Fibroblast of mammary gland (primary cell): ENCODE results near the gene UBAC2.

Experiments
- DNase-seq: peaks from one replicate; pipeline ENCODE4 v3.0.0-alpha.2; 2010; ENCODE audit warnings: low read depth
- H3K4me3 ChIP-seq: 2 replicates; pipeline ENCODE4 v1.5.1; 2011; ENCODE audit warnings: low read depth, mild to moderate bottlenecking, low read length, moderate library complexity; ENCODE audit not compliant: control insufficient read depth
- TF ChIP-seq, protein P1 (sequence below): conservative IDR thresholded peaks from 2 replicates; pipeline ENCODE4 v1.5.1; 2011; ENCODE audit warnings: low read depth, low read length, inconsistent platforms; ENCODE audit not compliant: control insufficient read depth, insufficient read depth

UBAC2 gene

DNA sequence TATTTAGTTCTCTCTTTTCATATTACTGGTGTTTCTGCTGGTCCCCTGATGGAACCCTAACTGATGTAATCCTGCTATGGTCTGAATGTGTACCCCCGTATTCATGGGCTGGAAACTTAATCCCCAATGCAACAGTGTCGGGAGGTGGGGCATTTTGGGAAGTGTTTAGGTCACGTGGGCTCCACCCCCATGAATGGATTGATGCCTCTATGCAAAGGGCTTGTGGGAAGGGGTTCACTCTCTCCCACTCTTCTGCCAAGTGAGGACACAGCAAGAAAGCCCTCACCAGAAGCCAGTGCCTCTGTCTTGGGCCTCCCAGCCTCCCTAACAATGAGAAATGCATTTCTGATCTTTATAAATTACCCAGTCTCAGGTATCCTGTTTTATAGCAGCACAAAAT is 21.2 kb upstream of the UBAC2 start:
- TF ChIP-seq, protein P1, sequence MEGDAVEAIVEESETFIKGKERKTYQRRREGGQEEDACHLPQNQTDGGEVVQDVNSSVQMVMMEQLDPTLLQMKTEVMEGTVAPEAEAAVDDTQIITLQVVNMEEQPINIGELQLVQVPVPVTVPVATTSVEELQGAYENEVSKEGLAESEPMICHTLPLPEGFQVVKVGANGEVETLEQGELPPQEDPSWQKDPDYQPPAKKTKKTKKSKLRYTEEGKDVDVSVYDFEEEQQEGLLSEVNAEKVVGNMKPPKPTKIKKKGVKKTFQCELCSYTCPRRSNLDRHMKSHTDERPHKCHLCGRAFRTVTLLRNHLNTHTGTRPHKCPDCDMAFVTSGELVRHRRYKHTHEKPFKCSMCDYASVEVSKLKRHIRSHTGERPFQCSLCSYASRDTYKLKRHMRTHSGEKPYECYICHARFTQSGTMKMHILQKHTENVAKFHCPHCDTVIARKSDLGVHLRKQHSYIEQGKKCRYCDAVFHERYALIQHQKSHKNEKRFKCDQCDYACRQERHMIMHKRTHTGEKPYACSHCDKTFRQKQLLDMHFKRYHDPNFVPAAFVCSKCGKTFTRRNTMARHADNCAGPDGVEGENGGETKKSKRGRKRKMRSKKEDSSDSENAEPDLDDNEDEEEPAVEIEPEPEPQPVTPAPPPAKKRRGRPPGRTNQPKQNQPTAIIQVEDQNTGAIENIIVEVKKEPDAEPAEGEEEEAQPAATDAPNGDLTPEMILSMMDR, result no peak
- no peak overlapping the region for H3K4me3 ChIP-seq
- DNase-seq, result no peak

DNA sequence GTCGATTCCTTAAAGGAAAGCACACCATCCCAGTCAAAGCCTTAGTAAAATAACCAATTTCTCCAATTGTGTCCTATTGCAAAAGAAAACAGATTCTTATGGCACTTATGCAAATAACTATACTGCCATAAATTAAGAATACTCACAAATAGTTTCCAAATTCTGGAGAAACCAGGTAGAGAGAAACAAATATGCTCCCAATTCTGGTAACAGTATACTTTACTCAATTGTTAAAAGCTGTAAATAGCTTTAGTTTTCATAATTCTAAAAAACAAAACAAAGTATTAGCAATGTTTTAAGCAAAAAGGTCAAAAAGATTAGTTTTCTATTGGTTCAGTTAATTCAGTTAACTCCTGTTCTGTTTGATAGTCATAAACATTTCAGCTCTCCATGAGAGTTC is 18.2 kb upstream of the UBAC2 start:
- no peak overlapping the region for H3K4me3 ChIP-seq
- DNase-seq, result no peak
- TF ChIP-seq, protein P1, result no peak

DNA sequence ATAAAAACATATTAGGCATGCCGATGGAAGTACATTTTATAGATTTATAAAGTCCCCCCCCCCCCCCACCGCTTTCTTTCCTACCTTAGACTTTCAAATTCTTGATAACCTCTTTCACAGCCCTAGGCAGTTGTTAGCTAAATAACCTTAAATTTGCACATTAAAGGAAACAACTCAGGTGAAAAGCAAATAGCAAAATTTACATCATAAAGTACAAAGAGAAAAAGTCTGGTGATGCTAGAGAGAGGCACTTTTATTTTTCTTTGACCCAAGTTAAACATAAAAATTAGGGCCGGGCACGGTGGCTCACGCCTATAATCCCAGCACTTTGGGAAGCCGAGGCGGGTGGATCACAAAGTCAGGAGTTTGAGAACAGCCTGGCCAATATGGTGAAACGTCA is 15.0 kb upstream of the UBAC2 start:
- no peak overlapping the region for H3K4me3 ChIP-seq
- TF ChIP-seq, protein P1, result no peak
- no peak for DNase-seq

DNA sequence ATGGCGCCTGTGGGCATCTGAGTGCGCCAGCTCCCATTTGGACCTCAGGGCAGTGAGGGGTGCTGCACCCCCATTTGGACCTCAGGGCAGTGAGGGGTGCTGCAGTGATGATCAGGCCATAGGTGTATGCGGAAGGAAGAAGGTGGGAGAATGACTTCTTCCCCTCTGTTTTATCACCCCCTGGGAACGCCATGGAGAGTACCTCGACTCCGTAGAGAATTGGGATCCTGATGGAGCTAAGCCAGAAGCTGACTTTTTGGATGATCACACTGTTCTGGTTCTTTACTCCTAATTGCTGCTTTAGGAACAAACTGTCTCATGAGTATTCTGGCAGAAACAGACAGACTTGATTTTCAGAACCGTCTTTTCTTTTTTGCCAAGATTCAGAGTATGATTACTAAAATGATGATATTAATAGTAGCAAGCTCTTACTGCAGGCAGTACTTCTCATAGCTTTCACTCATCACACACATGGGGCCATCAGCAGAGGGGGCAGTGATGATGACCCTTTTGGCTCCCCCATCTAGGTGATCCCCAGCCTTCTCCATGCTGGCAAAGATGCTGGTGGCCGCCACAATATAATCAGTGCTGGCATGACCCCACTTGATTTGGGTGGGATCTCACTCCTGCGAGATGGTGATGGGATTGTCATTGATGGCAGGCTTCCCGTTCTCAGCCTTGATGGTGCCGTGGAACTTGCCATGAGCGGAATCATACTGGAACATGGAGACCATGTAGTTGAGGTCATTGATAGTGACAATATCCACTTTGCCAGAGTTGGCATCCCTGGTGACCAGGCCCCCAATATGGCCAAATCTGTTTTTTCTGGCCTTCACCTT is 10.3 kb upstream of the UBAC2 start:
- no peak for DNase-seq
- H3K4me3 ChIP-seq, result no peak overlapping the region
- TF ChIP-seq, protein P1, result no peak

DNA sequence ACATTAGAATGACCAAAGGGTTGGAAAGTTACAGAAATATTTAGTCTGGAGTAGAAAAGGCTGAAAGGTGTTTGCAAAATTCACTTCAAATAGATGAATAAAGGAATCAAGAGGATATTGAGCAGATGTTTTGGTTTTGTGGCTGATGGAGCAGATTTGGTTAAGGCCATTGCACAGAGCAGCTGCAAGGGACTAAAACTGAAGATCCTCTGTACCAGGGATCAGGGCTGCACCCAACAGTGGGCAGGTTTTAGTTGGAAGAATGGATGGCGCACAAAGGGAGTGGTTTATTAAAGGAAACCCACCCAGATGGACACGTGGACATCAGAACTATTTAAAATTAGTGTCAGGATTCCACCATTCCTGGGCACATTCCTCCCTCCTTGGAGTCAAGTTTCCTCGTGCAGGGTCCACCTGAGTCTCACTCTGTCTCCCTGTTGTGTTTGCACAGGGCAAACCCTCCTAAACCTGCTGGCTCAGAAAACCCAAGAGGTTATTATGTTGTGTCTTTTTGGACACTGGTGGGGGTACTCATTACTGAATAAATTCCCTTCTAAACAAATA is 9.2 kb upstream of the UBAC2 start:
- DNase-seq, result no peak
- H3K4me3 ChIP-seq, result no peak overlapping the region
- TF ChIP-seq, protein P1, result no peak

DNA sequence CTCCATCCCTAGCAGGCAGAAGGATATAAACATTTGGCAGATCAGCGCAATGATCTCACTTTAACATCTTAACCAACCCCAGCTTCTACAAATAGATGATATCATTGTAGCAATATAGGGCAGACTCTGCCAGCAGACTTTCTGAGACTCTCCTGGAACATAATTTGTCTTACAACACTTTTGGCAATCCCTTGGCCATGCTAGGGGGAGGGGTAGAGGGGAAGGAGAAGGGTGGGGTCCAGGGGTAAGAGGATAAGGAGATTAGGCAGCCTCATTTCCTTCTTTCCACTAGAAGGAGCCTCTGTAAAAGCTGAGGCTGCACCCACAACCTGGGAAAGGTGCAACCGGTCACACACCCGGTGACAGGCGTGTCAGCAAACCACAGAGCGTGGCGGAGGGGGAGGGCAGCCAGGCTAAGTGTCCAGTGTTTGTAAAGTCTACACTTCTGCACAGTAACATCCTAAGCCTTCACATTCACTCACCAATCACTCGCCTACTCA is 8.7 kb upstream of the UBAC2 start:
- peak; percentile 58 for DNase-seq
- TF ChIP-seq, protein P1, result no peak
- H3K4me3 ChIP-seq, result no peak overlapping the region
